B cell (primary cell): ENCODE data around the gene SEPTIN5.

Experiments used
- EZH2 ChIP-seq: IDR thresholded peaks from 2 replicates; pipeline ENCODE4 v1.6.1; 2012; ENCODE audit warnings: borderline replicate concordance, low read depth, mild to moderate bottlenecking, moderate library complexity, low read length; ENCODE audit not compliant: insufficient read depth, poor library complexity, severe bottlenecking
- TF ChIP-seq, protein P1 (sequence below): fragments of 200-600 bp; IDR thresholded peaks from one replicate; pipeline ENCODE4 v1.8.0; 2022; ENCODE audit warnings: antibody characterized with exemption, mild to moderate bottlenecking

DNA sequence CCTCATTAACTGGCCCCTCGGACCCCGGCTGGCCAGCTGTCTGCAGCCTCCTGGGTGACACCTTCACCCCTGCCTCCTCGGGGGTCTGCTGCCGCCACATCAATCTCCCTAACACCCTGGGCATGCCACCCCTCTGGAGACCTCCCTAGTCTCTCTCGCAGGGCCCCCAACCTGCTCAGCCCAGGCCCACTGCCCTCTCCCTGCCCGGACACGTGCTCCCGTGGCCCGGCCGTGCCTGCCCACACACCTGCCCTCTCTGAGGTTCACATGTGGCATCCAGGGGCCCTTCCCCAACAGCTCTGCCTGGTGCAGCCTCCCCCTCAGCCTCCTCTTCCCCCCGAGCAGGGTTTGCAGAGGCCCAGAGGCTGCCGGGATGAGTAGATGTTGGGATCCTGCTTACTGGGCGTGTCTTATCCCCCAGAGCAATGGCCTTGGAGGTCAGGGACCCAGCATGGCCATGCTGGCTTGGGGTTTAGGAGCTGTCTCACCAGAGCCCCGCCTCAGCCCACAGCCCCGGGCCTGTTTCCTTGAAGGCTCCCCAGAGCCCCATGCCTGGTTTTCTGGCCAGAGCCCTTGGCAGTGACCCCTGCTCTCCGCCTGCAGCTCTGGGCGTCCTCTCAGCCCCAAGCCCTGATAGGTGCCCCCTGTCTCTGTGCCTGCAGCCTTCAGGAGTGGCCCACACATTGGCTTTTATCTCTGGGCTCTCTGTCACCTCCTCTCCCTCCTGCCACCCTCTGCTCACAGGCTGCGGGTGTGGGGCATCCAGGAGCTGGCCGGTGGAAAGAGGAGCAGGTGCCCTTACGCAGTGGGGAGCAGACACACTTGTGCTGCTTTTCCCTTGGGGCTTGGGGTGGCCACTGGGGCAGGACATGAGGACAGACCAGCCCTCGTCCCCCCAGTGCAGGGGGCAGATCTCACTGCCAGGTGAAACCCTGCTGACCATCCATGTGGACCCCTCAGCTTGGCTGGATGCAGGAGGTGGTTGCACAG, 25.7 kb upstream of the SEPTIN5 start:
- TF ChIP-seq, protein P1, sequence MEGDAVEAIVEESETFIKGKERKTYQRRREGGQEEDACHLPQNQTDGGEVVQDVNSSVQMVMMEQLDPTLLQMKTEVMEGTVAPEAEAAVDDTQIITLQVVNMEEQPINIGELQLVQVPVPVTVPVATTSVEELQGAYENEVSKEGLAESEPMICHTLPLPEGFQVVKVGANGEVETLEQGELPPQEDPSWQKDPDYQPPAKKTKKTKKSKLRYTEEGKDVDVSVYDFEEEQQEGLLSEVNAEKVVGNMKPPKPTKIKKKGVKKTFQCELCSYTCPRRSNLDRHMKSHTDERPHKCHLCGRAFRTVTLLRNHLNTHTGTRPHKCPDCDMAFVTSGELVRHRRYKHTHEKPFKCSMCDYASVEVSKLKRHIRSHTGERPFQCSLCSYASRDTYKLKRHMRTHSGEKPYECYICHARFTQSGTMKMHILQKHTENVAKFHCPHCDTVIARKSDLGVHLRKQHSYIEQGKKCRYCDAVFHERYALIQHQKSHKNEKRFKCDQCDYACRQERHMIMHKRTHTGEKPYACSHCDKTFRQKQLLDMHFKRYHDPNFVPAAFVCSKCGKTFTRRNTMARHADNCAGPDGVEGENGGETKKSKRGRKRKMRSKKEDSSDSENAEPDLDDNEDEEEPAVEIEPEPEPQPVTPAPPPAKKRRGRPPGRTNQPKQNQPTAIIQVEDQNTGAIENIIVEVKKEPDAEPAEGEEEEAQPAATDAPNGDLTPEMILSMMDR: no peak
- TF ChIP-seq EZH2: no peak
